GM10266 (cell line): Measurements from ENCODE around the gene MRPS5.
A peak's percentile ranks its signal among the peaks of the same experiment; 100 is the strongest.

ENCODE experiments used
- DNase-seq: peaks from one replicate; pipeline ENCODE4 v3.0.0; 2012; ENCODE audit errors: extremely low spot score
- TF ChIP-seq, protein P1 (sequence below): IDR thresholded peaks from 2 replicates; pipeline ENCODE4 v1.5.1; 2012; ENCODE audit warnings: mild to moderate bottlenecking, low read depth; ENCODE audit not compliant: control insufficient read depth, insufficient read depth; ENCODE audit errors: missing control alignments

Gene MRPS5

DNA sequence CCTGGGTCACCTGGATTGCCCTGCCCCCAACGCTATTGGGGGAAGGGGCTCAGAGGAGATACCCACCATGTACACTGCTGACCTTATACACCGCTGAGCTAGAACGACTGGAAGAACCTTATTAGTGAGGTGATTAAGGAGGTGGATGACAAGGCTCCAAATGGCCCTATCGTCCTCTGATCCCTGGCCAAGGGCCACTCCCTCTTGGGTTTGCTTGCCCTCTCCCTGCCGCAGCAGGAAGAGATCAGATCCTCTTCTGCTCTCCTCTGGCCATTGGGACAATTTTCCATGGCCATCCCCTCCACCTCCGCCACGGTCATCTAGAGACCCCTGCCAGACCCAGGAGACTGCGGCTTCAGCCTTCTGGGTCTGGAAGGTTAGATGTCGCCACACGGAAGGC lies 36.8 kb upstream of the MRPS5 start:
- TF ChIP-seq, protein P1, sequence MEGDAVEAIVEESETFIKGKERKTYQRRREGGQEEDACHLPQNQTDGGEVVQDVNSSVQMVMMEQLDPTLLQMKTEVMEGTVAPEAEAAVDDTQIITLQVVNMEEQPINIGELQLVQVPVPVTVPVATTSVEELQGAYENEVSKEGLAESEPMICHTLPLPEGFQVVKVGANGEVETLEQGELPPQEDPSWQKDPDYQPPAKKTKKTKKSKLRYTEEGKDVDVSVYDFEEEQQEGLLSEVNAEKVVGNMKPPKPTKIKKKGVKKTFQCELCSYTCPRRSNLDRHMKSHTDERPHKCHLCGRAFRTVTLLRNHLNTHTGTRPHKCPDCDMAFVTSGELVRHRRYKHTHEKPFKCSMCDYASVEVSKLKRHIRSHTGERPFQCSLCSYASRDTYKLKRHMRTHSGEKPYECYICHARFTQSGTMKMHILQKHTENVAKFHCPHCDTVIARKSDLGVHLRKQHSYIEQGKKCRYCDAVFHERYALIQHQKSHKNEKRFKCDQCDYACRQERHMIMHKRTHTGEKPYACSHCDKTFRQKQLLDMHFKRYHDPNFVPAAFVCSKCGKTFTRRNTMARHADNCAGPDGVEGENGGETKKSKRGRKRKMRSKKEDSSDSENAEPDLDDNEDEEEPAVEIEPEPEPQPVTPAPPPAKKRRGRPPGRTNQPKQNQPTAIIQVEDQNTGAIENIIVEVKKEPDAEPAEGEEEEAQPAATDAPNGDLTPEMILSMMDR, result no peak
- no peak for DNase-seq

DNA sequence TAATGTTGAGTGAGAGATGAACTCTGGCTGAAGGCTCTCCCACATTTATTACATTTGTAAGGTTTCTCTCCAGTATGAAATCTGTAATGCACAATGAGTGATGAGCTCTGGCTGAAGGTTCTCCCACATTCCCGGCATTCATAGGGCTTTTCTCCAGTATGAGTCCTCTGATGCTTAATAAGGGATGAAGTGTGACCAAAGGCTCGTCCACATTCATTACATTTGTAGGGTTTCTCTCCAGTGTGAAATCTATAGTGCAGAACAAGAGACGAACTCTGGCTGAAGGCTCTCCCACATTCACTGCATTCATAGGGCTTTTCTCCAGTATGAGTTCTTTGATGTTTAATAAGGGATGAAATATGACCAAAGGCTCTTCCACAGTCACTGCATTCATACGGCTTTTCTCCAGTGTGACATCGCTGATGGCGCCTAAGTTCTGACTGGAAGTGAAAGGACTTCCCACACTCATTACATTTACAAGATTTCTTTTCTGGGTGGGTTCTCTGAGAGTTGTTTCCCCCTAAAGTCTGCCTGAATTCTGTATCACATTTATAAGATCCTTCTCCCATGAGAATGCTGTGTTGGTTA lies 27.9 kb upstream of the MRPS5 start:
- no peak for DNase-seq

DNA sequence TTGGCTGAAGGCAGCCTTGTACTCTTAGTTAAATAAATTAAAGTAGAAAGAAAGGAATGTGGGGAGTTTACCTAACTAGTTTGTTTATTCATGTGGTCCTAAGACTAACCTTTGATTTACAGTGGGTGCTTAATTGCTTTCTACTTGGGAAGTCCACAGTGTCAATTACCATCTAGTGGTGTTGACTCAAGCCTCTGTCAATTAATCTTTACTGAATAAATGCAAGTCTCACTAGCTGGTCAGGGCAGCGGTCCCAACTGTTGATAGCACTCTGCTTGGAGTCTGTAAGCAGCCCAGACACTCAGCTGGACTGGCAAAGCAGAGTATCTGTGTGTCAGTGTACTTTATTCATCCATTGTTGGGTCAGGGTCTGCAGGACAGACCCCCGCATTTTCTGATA lies 22.2 kb upstream of the MRPS5 start:
- TF ChIP-seq, protein P1, result no peak
- DNase-seq, result no peak

More for the DNA sequence above, 27.9 kb upstream of the MRPS5 start:
- TF ChIP-seq, protein P1, result no peak

DNA sequence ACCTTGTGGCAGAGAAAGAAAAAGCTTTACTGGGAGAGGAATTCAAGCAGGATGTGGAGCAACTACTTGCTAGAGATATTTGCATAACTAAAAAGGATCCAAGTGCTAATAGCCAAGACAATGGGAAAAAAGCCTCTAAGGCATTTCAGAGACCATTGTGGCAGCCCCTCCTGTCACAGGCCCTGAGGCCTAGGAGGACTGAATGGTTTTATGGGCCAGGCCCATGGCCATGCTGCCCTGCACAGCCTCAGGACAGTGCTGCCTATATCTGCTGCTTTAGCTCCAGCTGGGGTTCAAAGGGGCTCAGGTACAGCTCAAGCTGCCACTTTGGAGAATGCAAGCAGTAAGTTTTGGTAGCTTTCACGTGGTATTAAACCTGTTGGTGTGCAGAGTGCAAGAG lies 17.1 kb upstream of the MRPS5 start:
- DNase-seq, result no peak
- TF ChIP-seq, protein P1, result no peak

- no peak for DNase-seq
- TF ChIP-seq, protein P1, result no peak
These were observed 566 bp upstream of the MRPS5 start for GRCh38 chr2:95122197-95122551.

DNA sequence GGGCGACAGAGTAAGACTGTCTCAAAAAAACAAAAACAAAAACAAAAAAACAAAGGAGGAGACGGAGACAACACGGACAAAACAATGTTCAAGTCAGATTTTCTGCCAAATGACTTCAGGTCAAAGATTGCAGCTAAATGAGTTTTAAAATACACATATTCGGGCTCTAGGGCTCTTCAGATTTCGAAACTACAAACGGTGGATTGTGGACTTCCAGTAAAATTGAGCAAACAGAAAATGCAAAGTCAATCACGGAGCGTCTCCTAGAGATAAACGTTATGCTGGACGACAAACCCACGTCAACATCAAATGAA lies 558 bp downstream of the MRPS5 start:
- DNase-seq, result peak; percentile 18
- TF ChIP-seq, protein P1, result no peak

DNA sequence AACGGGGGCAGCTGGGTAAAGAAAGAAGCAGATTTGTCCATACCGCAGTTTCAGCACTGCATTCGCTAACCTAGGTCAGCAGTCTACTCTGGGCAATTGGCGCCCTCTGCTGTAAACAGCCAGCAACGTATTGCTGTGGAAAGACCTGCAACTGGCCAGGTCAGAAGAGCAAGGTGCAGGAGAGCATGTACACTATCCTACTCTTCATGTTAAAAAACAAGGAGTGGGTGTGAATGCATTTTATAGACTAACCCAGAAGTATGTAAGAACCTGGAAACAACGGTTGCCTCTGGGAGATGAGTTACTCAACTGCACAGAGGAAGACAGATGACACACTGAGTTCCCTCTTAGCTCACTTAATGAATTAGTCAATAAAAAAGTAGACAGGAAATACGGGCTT lies 6.2 kb downstream of the MRPS5 start:
- DNase-seq, result peak; percentile 51
- TF ChIP-seq, protein P1, result peak; percentile 83
